Ovary (tissue), 9 donors: ENCODE results near the gene ACSL3. TPM values are rescaled to one million over a fixed set of nuclear protein-coding genes. Genes with fewer than 3 reads are reported as not detected.
A peak's percentile ranks its signal among the peaks of the same experiment; 100 is the strongest.

ENCODE experiments used
- DNase-seq, 5 donors: peaks; one replicate each; pipeline ENCODE4 v3.0.0-alpha.2; 2019 to 2020
- H3K27ac ChIP-seq, 2 donors: fragments of 200-600 bp; one replicate each; pipeline versions ENCODE4 v1.5.1 to v1.8.0; 2019 to 2022
- H3K27me3 ChIP-seq: fragments of 200-600 bp; one replicate; pipeline ENCODE4 v1.8.0; 2022
- H3K36me3 ChIP-seq: fragments of 200-600 bp; sonication (generic); one replicate; pipeline ENCODE4 v1.5.1; 2019
- H3K4me1 ChIP-seq: one replicate; pipeline ENCODE4 v1.8.1; 2013; ENCODE audit warnings: mild to moderate bottlenecking, moderate library complexity; ENCODE audit not compliant: insufficient read depth
- H3K4me3 ChIP-seq: fragments of 200-600 bp; sonication (generic); one replicate; pipeline ENCODE4 v1.5.1; 2017
- H3K9me3 ChIP-seq, 2 donors: fragments of 200-600 bp in 1 of 2; sonication (generic) in 1 of 2; one replicate each; pipeline versions ENCODE4 v1.5.1 to v1.8.1; 2013 to 2019; ENCODE audit warnings: mild to moderate bottlenecking in 1 of 2, moderate library complexity in 1 of 2
- EP300 ChIP-seq: sonication (generic); formaldehyde crosslinking; IDR thresholded peaks from one replicate; pipeline ENCODE4 v1.6.1; 2017; ENCODE audit warnings: antibody characterized with exemption
- POLR2A ChIP-seq: fragments of 450-650 bp; IDR thresholded peaks from one replicate; pipeline ENCODE4 v1.6.1; 2017; ENCODE audit warnings: antibody characterized with exemption, mild to moderate bottlenecking, moderate library complexity
- WGBS, 3 donors: extraction: QIAGEN DNeasy Blood & Tissue Kit in 1 of 3; methylation state at CpG; one replicate each; pipeline versions ENCODE4 v1.1.5 to v1.1.7; 2013 to 2017; 5-methylcytosine and 5-hydroxymethylcytosine counted together
- intact Hi-C, 4 donors: fragments of 100-400 bp; cut with DNase I; formaldehyde crosslinking; loops; one replicate each; pipeline versions ENCODE4 v1.11.0 to v1.15.1; 2022 to 2023
- polyA plus RNA-seq, 2 donors: library from polyadenylated mRNA; stranded (reverse); fragments of 200-250 nt in 1 of 2; fragments of 350-450 nt in 1 of 2; fragmentation: Illumina TruSeq in 1 of 2; extraction: RNeasy Lipid Tissue Mini Kit (QIAGEN cat#74804) in 1 of 2; gene quantifications; one replicate each; pipeline ENCODE4 v1.2.3, GENCODE V29; 2013 to 2014
- total RNA-seq, 7 donors: library from RNA; depleted of rRNA in 2 of 7; stranded (reverse); fragments of >200 nt in 2 of 7; fragmentation: NEBNext Ultra II Directional in 3 of 7; extraction: Animal tissue kit (Norgen Biotek cat#: 25700) in 3 of 7; gene quantifications; one replicate each; pipeline versions ENCODE4 v1.1.0 to v1.2.4, GENCODE V29; 2016 to 2023
- TF ChIP-seq, protein P1 (sequence below), 3 donors: fragments of 450-650 bp in 2 of 3; fragments of 200-600 bp in 1 of 3; IDR thresholded peaks; one replicate each; pipeline versions ENCODE4 v1.5.1 to v1.8.0; 2016 to 2022; ENCODE audit warnings: antibody characterized with exemption in 3 of 3, mild to moderate bottlenecking in 1 of 3
- donor health status: DM: no; HTN: no; CAD: no; lungs with moderate emphysema.
- donor health status: DM: no; HTN: no; CAD: no.
- donor health status: Bipolar disorder and iron deficiency.
- donor health status: DM: yes; HTN: yes; CAD: no.
- donor health status: DM: no; HTN: no; CAD: no.
- donor health status: DM: yes; HTN: yes; CAD: no.

Gene ACSL3
- total and polyA plus RNA-seq, 9 donors: 14.0 to 85.1 (median 46.0) TPM

DNA sequence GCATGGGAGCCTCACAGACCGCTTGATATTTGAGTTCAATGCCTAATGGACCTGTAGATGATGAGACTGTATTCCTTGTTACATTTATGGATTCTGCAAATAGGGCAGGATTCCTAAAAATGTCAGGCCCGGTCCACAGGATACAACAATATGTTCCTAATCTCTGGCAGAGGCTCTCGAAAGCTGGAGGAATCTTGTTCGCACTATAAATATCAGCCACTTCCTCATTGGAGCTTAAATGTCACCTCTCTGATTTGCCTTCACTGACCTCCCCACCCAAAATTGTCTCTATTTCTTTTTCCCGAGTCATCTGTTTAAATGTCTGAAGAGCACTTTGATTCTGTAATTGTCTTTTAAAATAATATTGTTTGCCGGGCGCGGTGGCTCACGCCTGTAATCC is 12.0 kb upstream of the ACSL3 start:
- no peak for DNase-seq
- no peak overlapping the region for H3K27ac ChIP-seq
- TF ChIP-seq POLR2A: no peak
- no peak for TF ChIP-seq EP300
- TF ChIP-seq, protein P1, sequence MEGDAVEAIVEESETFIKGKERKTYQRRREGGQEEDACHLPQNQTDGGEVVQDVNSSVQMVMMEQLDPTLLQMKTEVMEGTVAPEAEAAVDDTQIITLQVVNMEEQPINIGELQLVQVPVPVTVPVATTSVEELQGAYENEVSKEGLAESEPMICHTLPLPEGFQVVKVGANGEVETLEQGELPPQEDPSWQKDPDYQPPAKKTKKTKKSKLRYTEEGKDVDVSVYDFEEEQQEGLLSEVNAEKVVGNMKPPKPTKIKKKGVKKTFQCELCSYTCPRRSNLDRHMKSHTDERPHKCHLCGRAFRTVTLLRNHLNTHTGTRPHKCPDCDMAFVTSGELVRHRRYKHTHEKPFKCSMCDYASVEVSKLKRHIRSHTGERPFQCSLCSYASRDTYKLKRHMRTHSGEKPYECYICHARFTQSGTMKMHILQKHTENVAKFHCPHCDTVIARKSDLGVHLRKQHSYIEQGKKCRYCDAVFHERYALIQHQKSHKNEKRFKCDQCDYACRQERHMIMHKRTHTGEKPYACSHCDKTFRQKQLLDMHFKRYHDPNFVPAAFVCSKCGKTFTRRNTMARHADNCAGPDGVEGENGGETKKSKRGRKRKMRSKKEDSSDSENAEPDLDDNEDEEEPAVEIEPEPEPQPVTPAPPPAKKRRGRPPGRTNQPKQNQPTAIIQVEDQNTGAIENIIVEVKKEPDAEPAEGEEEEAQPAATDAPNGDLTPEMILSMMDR (IDR thresholded peaks at IDR 0.05): no peak
- H3K4me1 ChIP-seq: no peaks in the 10 kb centered on the region
- no peaks in the 10 kb centered on the region for H3K36me3 ChIP-seq
- H3K27me3 ChIP-seq: no peaks in the 10 kb centered on the region
- WGBS, 3 donors: 87 to 91% (median 90%) methylated on average over 9 of the region's 9 CpGs
- H3K9me3 ChIP-seq: no peaks in the 10 kb centered on the region
- H3K4me3 ChIP-seq: no peak overlapping the region
- intact Hi-C loops: no loop called here

DNA sequence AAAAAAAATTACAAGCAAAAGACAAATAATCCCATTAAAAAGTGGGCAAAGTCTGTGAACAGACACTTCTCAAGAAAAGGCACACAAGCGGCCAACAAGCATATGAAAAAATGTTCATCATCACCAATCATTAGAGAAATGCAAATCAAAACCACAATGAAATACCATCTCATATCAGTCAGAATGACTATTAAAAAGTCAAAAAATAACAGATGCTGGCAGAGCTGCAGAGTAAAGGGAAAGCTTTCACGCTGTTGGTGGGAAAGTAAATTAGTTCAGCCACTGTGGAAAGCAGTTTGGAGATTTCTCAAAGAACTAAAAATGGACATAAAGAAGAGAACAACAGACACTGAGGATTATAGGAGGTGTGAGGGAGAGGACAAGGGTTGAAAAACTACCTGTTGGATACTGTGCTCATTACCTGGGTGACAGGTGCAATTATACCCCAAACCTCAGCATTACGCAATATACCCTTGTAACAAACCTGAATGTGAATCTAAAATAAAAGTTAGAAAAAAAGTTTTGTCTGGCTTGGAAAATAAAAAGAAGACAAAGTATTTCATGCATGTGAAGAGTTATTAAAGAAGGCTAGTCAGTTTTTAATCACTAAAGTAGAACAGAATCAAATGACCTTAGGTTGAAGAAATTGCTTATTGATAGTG is 8.7 kb upstream of the ACSL3 start:
- WGBS, 3 donors: 86 to 91% (median 88%) methylated on average over 3 of the region's 3 CpGs
- Histone ChIP-seq H3K4me1 (no peaks in the 10 kb centered on the region), H3K4me3 (no peak overlapping the region), H3K27me3 (no peaks in the 10 kb centered on the region), H3K9me3 (no peaks in the 10 kb centered on the region), H3K27ac (no peak overlapping the region), H3K36me3 (no peaks in the 10 kb centered on the region)
- TF ChIP-seq EP300 (no peak), POLR2A (no peak)
- TF ChIP-seq, protein P1 (IDR thresholded peaks at IDR 0.05): no peak
- intact Hi-C loops: no loop called here
- DNase-seq: no peak

DNA sequence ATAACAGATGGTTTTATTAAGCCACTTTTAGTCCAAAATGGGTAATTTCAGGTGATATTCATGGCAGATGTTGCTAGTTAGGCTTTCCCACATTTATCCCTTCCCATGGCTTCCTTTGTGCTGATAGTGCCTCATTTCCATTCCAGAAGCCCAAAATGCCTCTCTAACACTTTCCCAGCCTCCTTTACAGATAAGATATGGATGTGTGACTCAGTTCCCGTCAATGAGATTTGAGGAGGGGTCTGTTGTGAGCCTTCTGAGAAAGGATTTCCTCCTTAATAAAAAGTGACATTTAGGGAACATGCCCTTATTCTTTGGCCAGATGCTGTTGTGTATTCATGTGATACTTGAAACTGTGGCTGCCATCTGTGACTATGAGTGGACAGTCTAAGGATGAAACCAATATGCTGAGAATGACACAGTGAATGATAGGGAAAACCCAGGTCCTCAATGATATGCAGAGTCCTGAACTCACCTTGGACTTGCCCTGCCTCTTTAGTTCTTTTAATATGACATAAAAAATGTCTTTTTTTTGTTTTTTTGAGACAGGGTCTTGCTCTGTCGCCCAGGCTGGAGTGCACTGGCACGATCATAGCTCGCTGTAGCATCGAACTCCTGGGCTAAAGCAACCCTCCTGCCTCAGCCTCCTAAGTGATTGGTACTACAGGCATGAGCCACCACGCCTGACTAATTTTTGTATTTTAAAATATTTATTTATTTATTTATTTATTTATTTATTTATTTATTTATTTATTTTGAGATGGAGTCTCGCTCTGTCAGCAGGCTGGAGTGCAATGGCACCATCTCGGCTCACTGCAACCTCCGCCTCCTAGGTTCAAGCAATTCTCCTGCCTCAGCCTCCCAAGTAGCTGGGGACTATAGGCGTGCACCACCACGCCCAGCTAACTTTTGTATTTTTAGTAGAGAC is 5.8 kb upstream of the ACSL3 start:
- H3K36me3 ChIP-seq: no peaks in the 10 kb centered on the region
- WGBS, 3 donors: 91 to 92% (median 92%) methylated on average over 11 of the region's 11 CpGs
- no peak overlapping the region for H3K4me3 ChIP-seq
- H3K4me1 ChIP-seq: peaks cover 2% of the 10 kb centered on the region
- H3K27ac ChIP-seq: no peak overlapping the region
- intact Hi-C loops: no loop called here
- no peak for DNase-seq
- TF ChIP-seq, protein P1 (IDR thresholded peaks at IDR 0.05): no peak
- TF ChIP-seq POLR2A (no peak), EP300 (no peak)
- H3K9me3 ChIP-seq: no peaks in the 10 kb centered on the region
- H3K27me3 ChIP-seq: no peaks in the 10 kb centered on the region

DNA sequence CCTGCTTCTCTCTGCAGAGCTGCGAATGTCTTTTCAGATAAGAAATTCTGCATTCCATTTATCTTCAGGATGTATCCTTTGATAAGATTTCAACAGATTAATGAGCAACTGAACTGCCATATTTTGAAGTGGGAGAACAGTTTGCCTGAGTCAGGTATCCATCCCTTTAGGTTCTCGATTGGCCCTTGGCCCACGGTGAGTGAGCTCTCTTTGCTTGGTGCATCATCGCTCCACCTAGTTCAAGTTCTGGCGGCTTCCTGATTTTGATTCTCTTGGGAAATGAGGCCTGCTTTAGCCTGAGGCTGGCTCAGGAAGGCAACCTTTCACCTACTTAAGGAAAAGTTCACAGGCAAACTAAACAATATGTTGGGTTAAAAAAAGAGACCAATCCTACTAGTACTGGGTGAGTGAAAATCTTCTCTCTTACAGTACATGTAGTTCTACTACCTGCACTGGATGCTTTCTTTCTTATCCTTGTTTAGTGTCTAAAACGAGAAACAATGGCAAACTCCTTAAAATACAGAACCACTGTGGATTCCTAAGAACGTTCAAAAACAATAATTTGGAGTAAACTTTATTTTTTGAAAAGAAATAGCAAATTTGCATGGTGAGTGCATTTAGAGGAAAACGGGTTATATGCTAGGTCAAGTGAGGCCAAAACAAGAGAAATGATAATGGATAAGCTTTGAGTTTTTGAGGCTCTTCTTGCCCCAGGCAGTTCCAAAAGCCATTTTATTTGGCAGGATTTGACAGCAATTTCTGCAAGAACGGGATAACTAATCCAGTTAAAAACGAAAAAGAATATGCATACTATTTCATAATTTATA is 837 bp upstream of the ACSL3 start:
- Histone ChIP-seq H3K9me3 (no peaks in the 10 kb centered on the region), H3K36me3 (no peaks in the 10 kb centered on the region), H3K4me1 (peaks cover 13% of the 10 kb centered on the region), H3K27ac (peak overlapping the region in 1 of 2 donors; percentile 93), H3K27me3 (no peaks in the 10 kb centered on the region), H3K4me3 (peak overlapping the region; percentile 80)
- intact Hi-C loops: loop anchor here in 1 of 4 donors (10.0 kb wide), 1 partner anchor 195 kb away; the partner anchor contains the start of gene KCNE4
- no peak for TF ChIP-seq POLR2A
- no peak for TF ChIP-seq EP300
- TF ChIP-seq, protein P1 (IDR thresholded peaks at IDR 0.05): no peak
- peak; percentile 33 to 51 (median 44) for DNase-seq
- 17 to 20% (median 17%) methylated on average over 10 of the region's 10 CpGs for WGBS, 3 donors
